Measurements from ENCODE around the gene GRIP2. TPM values are rescaled to one million over a fixed set of nuclear protein-coding genes. Genes with fewer than 3 reads are reported as not detected.

The GRIP2 gene
- total RNA-seq, 4 donors from 2014 or later, result 0.45 to 0.92 (median 0.66) TPM

DNA sequence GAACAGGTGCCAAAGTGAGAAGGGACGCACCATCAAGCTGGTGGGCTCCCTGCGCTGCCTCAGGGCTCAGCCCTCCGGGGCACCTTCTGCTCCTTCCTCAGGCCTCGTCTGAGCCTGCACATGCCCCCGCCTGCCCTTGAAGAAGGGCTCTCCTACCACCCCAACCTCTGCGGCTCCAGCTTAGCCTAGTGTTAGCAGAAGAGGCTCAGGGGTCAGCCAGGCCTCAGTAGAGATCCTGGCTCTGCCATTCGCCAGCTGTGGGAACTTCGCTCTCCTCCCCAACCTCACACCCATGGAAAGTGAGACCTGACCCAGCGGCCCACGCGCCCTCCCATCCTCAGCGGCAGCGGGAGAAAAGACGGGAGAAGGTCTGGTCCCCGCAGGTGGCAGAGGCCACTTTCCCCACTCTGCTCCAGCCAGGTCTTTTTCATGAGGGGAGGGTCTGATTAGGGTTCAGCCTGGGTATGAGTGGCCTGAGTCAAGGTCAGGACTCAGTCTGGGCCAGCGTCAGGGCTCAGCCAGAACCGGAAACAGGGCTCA, 8.2 kb downstream of the GRIP2 start:
- Histone ChIP-seq H3K4me3 (no peak overlapping the region), H3K4me1 (peaks cover 15 to 41% (median 24%) of the 10 kb centered on the region in 4 donors), H3K27ac (replicated peaks in 1 of 4) (no peak overlapping the region), H3K27me3 (peaks cover 0 to 27% (median 0%) of the 10 kb centered on the region in 4 donors), H3K9me3 (no peaks in the 10 kb centered on the region), H3K36me3 (no peaks in the 10 kb centered on the region)
- no peak for DNase-seq (ENCODE audit: extremely low spot score)
- TF ChIP-seq POLR2AphosphoS5 (IDR thresholded peaks at IDR 0.05) (no peak), POLR2A (IDR thresholded peaks at IDR 0.05; ENCODE audit: low read depth) (no peak), EP300 (IDR thresholded peaks at IDR 0.05) (no peak)
- TF ChIP-seq, protein P1, sequence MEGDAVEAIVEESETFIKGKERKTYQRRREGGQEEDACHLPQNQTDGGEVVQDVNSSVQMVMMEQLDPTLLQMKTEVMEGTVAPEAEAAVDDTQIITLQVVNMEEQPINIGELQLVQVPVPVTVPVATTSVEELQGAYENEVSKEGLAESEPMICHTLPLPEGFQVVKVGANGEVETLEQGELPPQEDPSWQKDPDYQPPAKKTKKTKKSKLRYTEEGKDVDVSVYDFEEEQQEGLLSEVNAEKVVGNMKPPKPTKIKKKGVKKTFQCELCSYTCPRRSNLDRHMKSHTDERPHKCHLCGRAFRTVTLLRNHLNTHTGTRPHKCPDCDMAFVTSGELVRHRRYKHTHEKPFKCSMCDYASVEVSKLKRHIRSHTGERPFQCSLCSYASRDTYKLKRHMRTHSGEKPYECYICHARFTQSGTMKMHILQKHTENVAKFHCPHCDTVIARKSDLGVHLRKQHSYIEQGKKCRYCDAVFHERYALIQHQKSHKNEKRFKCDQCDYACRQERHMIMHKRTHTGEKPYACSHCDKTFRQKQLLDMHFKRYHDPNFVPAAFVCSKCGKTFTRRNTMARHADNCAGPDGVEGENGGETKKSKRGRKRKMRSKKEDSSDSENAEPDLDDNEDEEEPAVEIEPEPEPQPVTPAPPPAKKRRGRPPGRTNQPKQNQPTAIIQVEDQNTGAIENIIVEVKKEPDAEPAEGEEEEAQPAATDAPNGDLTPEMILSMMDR (IDR thresholded peaks at IDR 0.05), result no peak
- intact Hi-C loops (cut with DNase I), result no loop called here
- WGBS, result 93% methylated on average over 15 of the region's 17 CpGs

DNA sequence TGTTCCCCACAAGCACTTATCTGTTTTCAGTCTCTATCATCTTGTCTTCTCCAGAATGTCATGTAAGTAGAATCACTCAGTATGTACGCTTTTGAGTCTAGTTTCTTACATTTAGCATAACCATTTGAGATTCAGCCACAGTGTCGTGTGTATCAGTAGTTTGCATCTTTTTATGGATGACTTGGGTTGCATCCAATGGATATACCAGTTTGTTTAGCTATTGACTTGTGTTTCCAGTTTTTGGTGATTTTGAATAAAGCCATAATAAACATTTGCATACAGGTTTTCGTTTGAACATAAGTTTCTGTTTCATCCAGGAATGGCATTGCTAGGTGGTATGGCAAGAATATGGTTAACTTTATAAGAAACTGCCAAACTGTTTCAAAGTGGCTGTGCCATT, 12.1 kb downstream of the GRIP2 start:
- 78% methylated on average over 3 of the region's 3 CpGs for WGBS
- Histone ChIP-seq H3K9me3 (no peaks in the 10 kb centered on the region), H3K27me3 (peaks cover 0 to 1% (median 0%) of the 10 kb centered on the region in 4 donors), H3K27ac (replicated peaks in 1 of 4) (no peak overlapping the region), H3K36me3 (no peaks in the 10 kb centered on the region), H3K4me1 (peaks cover 20 to 37% (median 32%) of the 10 kb centered on the region in 4 donors), H3K4me3 (no peak overlapping the region)
- TF ChIP-seq EP300 (IDR thresholded peaks at IDR 0.05) (no peak), POLR2AphosphoS5 (IDR thresholded peaks at IDR 0.05) (no peak), POLR2A (IDR thresholded peaks at IDR 0.05; ENCODE audit: low read depth) (no peak)
- TF ChIP-seq, protein P1 (IDR thresholded peaks at IDR 0.05), result no peak
- no peak for DNase-seq (ENCODE audit: extremely low spot score)
- intact Hi-C loops (cut with DNase I), result no loop called here

DNA sequence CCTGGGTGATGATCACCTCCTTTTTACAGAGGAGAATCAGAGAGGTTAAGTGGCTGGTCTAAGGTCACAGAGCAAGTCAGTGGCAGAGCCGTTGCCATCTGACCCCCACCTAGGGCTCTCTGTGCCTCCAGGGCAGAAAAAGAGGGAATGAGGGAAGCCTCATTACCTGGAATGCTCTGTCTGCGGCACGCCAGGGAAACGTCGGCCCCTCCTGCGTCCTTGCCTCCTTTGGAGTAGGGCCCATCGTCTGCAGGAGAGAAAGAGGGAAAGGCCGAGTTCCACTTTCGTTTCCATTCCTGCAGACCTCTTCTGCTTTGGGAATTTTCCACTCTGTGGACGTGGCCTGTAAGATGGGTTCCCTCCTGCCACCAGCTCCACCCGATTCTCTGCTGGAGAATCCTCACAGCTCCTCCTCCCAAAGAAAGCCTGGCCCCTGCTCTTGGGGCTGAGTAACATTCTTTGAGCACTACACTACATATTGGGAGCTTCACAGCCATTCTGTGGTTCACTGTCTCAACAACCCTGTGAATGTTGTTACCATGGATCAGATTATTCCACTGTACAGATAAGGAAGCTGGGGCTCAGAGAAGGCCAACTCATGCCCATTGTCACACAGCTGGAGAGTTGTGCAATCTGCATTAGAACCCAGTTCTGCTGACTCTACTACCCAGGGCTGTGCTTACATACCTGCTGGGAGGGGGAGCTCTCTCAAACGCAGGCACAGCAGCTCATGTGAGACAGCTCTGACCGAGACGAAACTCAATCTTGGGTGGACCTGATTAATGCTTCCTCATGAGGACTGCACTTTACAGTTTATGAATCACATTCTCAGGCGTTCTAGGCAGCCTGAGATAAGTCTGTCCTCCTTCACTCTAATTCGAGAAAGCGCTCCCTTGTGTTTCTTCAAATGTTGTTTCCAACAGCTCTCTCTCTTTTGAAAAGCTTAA, 14.2 kb downstream of the GRIP2 start:
- Histone ChIP-seq H3K36me3 (no peaks in the 10 kb centered on the region), H3K27me3 (peaks cover 0 to 2% (median 0%) of the 10 kb centered on the region in 4 donors), H3K4me1 (peaks cover 32 to 46% (median 39%) of the 10 kb centered on the region in 4 donors), H3K9me3 (no peaks in the 10 kb centered on the region), H3K4me3 (peak overlapping the region in 3 of 4 donors; percentile 19 to 27 (median 27)), H3K27ac (replicated peaks in 1 of 4) (peak overlapping the region; percentile 50 to 64 (median 60))
- peak in 1 of 2 donors; percentile 7 for TF ChIP-seq POLR2AphosphoS5 (IDR thresholded peaks at IDR 0.05)
- TF ChIP-seq, protein P1 (IDR thresholded peaks at IDR 0.05), result no peak
- 43% methylated on average over 17 of the region's 17 CpGs for WGBS
- DNase-seq (ENCODE audit: extremely low spot score), result no peak
- intact Hi-C loops (cut with DNase I), result no loop called here

DNA sequence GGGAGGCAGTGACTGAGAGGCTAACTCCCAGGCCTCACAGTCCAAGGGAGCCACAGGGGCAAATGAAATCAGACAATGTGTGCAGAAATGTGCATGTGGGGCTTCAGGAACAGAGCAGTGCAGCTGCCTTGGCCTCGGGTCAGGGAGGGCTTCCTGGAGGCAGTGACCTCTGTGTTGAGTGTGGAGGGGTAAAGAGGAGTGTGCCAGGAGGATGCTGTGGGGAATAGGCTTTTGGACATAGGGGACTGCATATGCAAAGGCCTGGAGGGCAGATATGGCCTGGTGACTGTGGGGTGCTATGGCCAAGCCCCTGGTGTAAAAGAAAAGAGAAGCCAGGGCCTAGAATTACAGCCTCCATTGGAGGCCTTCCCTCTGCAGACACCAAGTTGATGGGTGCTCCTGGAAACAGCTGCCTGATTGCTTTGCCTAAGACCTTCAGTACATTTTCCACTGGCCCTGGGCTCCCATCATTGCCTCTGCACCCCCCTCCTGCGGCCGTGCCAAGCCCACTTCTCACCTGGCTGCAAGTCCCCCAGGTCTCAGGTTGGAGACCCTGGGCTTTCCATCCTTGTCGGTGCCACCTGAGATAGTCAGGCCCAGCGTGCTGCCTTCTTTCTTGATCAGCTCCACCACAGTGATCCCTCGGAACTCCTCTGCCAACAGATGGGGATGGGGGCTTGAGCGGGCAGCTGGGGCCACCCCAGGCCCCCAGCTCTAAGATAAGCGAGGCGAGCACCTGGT, 15.1 kb downstream of the GRIP2 start:
- intact Hi-C loops (cut with DNase I), result no loop called here
- peaks cover 32 to 46% (median 39%) of the 10 kb centered on the region in 4 donors for H3K4me1 ChIP-seq
- H3K4me3 ChIP-seq, result peak overlapping the region in 3 of 4 donors; percentile 19 to 27 (median 27)
- H3K27ac ChIP-seq (replicated peaks in 1 of 4), result peak overlapping the region; percentile 50 to 64 (median 60)
- H3K36me3 ChIP-seq, result no peaks in the 10 kb centered on the region
- no peaks in the 10 kb centered on the region for H3K9me3 ChIP-seq
- DNase-seq (ENCODE audit: extremely low spot score), result no peak
- peaks cover 0 to 2% (median 0%) of the 10 kb centered on the region in 4 donors for H3K27me3 ChIP-seq
- no peak for TF ChIP-seq POLR2A (IDR thresholded peaks at IDR 0.05; ENCODE audit: low read depth)
- no peak for TF ChIP-seq POLR2AphosphoS5 (IDR thresholded peaks at IDR 0.05)
- TF ChIP-seq EP300 (IDR thresholded peaks at IDR 0.05), result no peak
- TF ChIP-seq, protein P1 (IDR thresholded peaks at IDR 0.05), result no peak
- WGBS, result 77% methylated on average over 8 of the region's 9 CpGs

Data from esophagus muscularis mucosa (tissue), 4 donors.